Neural cell (in vitro differentiated cells): Measurements from ENCODE around the gene ZNF615. TPM values are rescaled to one million over a fixed set of nuclear protein-coding genes. Genes with fewer than 3 reads are reported as not detected.
"Not testable (repeated sequence)": the region's sequence is repeated elsewhere in the genome, so short reads cannot be mapped to it uniquely, and the experiment has no call there.

Experiments
- H2AFZ ChIP-seq: fragments of 200-600, 300-800 bp; sonication (generic), shearing (Covaris generic); 2 replicates; pipeline ENCODE4 v1.6.0; 2014; ENCODE audit warnings: low read depth, mild to moderate bottlenecking, antibody characterized with exemption, low read length, moderate library complexity
- H3F3A ChIP-seq: fragments of 200-600 bp; shearing (Covaris generic); 2 replicates; pipeline ENCODE4 v1.6.1; 2016; ENCODE audit warnings: mild to moderate bottlenecking, moderate library complexity, mixed read lengths, antibody characterized with exemption, low read length; ENCODE audit not compliant: insufficient read depth, poor library complexity, severe bottlenecking
- H3K27ac ChIP-seq: fragments of 200-600, 300-800 bp; sonication (generic), shearing (Covaris generic); 2 replicates; pipeline ENCODE4 v1.5.1; 2014; ENCODE audit warnings: mild to moderate bottlenecking, low read length, moderate library complexity
- H3K27me3 ChIP-seq: fragments of 300-800, 200-600 bp; sonication (generic), shearing (Covaris generic); 2 replicates; pipeline ENCODE4 v1.6.0; 2014; ENCODE audit warnings: mild to moderate bottlenecking, low read depth, low read length, moderate library complexity; ENCODE audit not compliant: insufficient read depth
- H3K36me3 ChIP-seq: fragments of 300-800, 200-600 bp; sonication (generic), shearing (Covaris generic); 2 replicates; pipeline ENCODE4 v1.5.1; 2014; ENCODE audit warnings: mild to moderate bottlenecking, antibody characterized with exemption, low read length, moderate library complexity; ENCODE audit not compliant: insufficient read depth
- H3K4me2 ChIP-seq: fragments of 300-800, 200-600 bp; sonication (generic), shearing (Covaris generic); 2 replicates; pipeline ENCODE4 v1.6.0; 2014; ENCODE audit warnings: mild to moderate bottlenecking, low read length
- H3K4me3 ChIP-seq: fragments of 300-800, 200-600 bp; sonication (generic), shearing (Covaris generic); 2 replicates; pipeline ENCODE4 v1.5.1; 2014; ENCODE audit warnings: mild to moderate bottlenecking, low read length, moderate library complexity
- H3K79me2 ChIP-seq: fragments of 200-600 bp; shearing (Covaris generic); replicated peaks from 2 replicates; pipeline ENCODE4 v1.6.0; 2014; ENCODE audit warnings: mild to moderate bottlenecking, low read length, moderate library complexity; ENCODE audit not compliant: insufficient read depth
- H3K9ac ChIP-seq: fragments of 300-800, 200-600 bp; sonication (generic), shearing (Covaris generic); 2 replicates; pipeline ENCODE4 v1.6.1; 2016; ENCODE audit warnings: mild to moderate bottlenecking, low read length, mixed read lengths
- H3K9me2 ChIP-seq: fragments of 200-600 bp; shearing (Covaris generic); 2 replicates; pipeline ENCODE4 v1.6.1; 2016; ENCODE audit warnings: mild to moderate bottlenecking, low read length, mixed read lengths; ENCODE audit not compliant: insufficient read depth
- H3K9me3 ChIP-seq: fragments of 200-600, 300-800 bp; sonication (generic), shearing (Covaris generic); 2 replicates; pipeline ENCODE4 v1.6.1; 2016; ENCODE audit warnings: mild to moderate bottlenecking, mixed run types, low read length, moderate library complexity, mixed read lengths
- H4K20me1 ChIP-seq: fragments of 200-600 bp; shearing (Covaris generic); 2 replicates; pipeline ENCODE4 v1.6.1; 2016; ENCODE audit warnings: mild to moderate bottlenecking, mixed run types; ENCODE audit not compliant: insufficient read depth
- CTCF ChIP-seq: fragments of 450-650 bp; IDR thresholded peaks from 2 replicates; pipeline ENCODE4 v1.5.1; 2014; ENCODE audit warnings: antibody characterized with exemption, mild to moderate bottlenecking, moderate library complexity; ENCODE audit not compliant: poor library complexity, severe bottlenecking
- EP300 ChIP-seq: fragments of 450-650 bp; conservative IDR thresholded peaks from 2 replicates; pipeline ENCODE4 v1.6.1; 2014; ENCODE audit warnings: antibody characterized with exemption, mild to moderate bottlenecking, moderate library complexity; ENCODE audit not compliant: poor library complexity, severe bottlenecking
- EZH2 ChIP-seq: fragments of 200-600, 300-800 bp; shearing (Covaris generic), sonication (generic); IDR thresholded peaks from 2 replicates; pipeline ENCODE4 v1.6.1; 2014; ENCODE audit warnings: antibody characterized with exemption, low read length, borderline replicate concordance, mild to moderate bottlenecking; ENCODE audit not compliant: insufficient read depth, poor library complexity, severe bottlenecking
- MXI1 ChIP-seq: fragments of 450-650 bp; conservative IDR thresholded peaks from 2 replicates; pipeline ENCODE4 v1.6.1; 2014; ENCODE audit warnings: antibody characterized with exemption, mild to moderate bottlenecking; ENCODE audit not compliant: poor library complexity, severe bottlenecking
- POLR2AphosphoS5 ChIP-seq: IDR thresholded peaks from 2 replicates; pipeline ENCODE4 v1.6.1; 2012
- RAD21 ChIP-seq: fragments of 450-650 bp; conservative IDR thresholded peaks from 2 replicates; pipeline ENCODE4 v1.6.1; 2014; ENCODE audit warnings: antibody characterized with exemption, mild to moderate bottlenecking, moderate library complexity
- REST ChIP-seq: IDR thresholded peaks from 2 replicates; pipeline ENCODE4 v1.6.1; 2012; ENCODE audit warnings: borderline replicate concordance
- SMC3 ChIP-seq: fragments of 450-650 bp; conservative IDR thresholded peaks from 2 replicates; pipeline ENCODE4 v1.6.1; 2014; ENCODE audit warnings: antibody characterized with exemption, mild to moderate bottlenecking, moderate library complexity; ENCODE audit not compliant: poor library complexity
- TAF1 ChIP-seq: IDR thresholded peaks from 2 replicates; pipeline ENCODE4 v1.6.1; 2012; ENCODE audit warnings: low read depth
- polyA plus RNA-seq: library from polyadenylated mRNA; depleted of rRNA; stranded (reverse); fragments of >200 nt; gene quantifications from 2 replicates; pipeline ENCODE4 v1.2.3, GENCODE V29; 2014

ZNF615 gene
- polyA plus RNA-seq, 1 donor from 2014 or later: 16.3 TPM

GRCh38 chr19:51959791-51960190 is 48.2 kb downstream of the ZNF615 start:
- H2AFZ ChIP-seq: no peak overlapping the region
- no peaks in the 10 kb centered on the region for H3F3A ChIP-seq
- no peaks in the 10 kb centered on the region for H3K9me2 ChIP-seq
- H3K27ac ChIP-seq: no peak overlapping the region
- H3K36me3 ChIP-seq: peaks cover 7% of the 10 kb centered on the region
- no peak overlapping the region for H3K4me3 ChIP-seq
- no peaks in the 10 kb centered on the region for H4K20me1 ChIP-seq
- no peak overlapping the region for H3K9ac ChIP-seq
- no peaks in the 10 kb centered on the region for H3K79me2 ChIP-seq
- peaks cover 3% of the 10 kb centered on the region for H3K9me3 ChIP-seq
- TF ChIP-seq RAD21 (no peak), EZH2 (no peak), SMC3 (no peak), CTCF (no peak), TAF1 (no peak), REST (no peak), EP300 (no peak), POLR2AphosphoS5 (no peak), MXI1 (no peak)
- H3K27me3 ChIP-seq: no peaks in the 10 kb centered on the region
- no peak overlapping the region for H3K4me2 ChIP-seq

GRCh38 chr19:51957846-51958245 is 50.2 kb downstream of the ZNF615 start:
- not testable (repeated sequence) for H3K9me3 ChIP-seq, H3K9me2 ChIP-seq, H2AFZ ChIP-seq, H3K9ac ChIP-seq, H3K27ac ChIP-seq, H3K79me2 ChIP-seq, H3F3A ChIP-seq, H3K36me3 ChIP-seq, H4K20me1 ChIP-seq, H3K27me3 ChIP-seq, H3K4me2 ChIP-seq, H3K4me3 ChIP-seq

GRCh38 chr19:51948975-51949374 is 59.0 kb downstream of the ZNF615 start:
- Histone ChIP-seq H3K4me2 (no peak overlapping the region), H3K9ac (no peak overlapping the region), H4K20me1 (no peaks in the 10 kb centered on the region), H3K27ac (no peak overlapping the region), H3K4me3 (no peak overlapping the region), H2AFZ (no peak overlapping the region), H3K9me3 (peaks cover 15% of the 10 kb centered on the region), H3K9me2 (no peaks in the 10 kb centered on the region), H3F3A (no peaks in the 10 kb centered on the region), H3K36me3 (peaks cover 23% of the 10 kb centered on the region), H3K27me3 (no peaks in the 10 kb centered on the region), H3K79me2 (no peaks in the 10 kb centered on the region)
- TF ChIP-seq REST: no peak
- no peak for TF ChIP-seq EP300
- TF ChIP-seq MXI1: no peak
- no peak for TF ChIP-seq POLR2AphosphoS5
- TF ChIP-seq TAF1: no peak
- TF ChIP-seq EZH2: no peak
- TF ChIP-seq SMC3: no peak
- TF ChIP-seq CTCF: no peak
- no peak for TF ChIP-seq RAD21
